Measurements from ENCODE around the gene TRPC6.

DNA sequence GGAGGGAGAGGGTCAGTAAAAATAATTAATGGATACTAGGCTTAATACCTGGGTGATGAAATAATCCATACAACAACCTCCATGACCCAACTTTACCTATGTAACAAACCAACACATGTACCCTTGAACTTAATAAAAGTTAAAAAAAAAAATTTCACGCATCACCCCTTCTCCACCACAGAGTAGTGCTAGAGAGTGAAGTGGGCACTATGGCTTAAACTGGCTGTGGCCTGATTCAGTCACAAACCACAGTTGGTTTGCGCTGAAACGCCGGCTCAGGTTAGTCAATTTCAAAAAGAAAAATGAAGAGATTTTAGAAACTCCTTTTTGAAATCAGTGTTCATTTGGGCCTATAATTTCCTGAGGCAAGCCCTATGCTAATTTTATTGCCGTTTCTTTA, 144.3 kb downstream of the TRPC6 start:
- TF ChIP-seq, protein P1, sequence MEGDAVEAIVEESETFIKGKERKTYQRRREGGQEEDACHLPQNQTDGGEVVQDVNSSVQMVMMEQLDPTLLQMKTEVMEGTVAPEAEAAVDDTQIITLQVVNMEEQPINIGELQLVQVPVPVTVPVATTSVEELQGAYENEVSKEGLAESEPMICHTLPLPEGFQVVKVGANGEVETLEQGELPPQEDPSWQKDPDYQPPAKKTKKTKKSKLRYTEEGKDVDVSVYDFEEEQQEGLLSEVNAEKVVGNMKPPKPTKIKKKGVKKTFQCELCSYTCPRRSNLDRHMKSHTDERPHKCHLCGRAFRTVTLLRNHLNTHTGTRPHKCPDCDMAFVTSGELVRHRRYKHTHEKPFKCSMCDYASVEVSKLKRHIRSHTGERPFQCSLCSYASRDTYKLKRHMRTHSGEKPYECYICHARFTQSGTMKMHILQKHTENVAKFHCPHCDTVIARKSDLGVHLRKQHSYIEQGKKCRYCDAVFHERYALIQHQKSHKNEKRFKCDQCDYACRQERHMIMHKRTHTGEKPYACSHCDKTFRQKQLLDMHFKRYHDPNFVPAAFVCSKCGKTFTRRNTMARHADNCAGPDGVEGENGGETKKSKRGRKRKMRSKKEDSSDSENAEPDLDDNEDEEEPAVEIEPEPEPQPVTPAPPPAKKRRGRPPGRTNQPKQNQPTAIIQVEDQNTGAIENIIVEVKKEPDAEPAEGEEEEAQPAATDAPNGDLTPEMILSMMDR (IDR thresholded peaks at IDR 0.05), result no peak
- TF ChIP-seq EP300 (IDR thresholded peaks at IDR 0.05), result no peak
- TF ChIP-seq POLR2AphosphoS5 (IDR thresholded peaks at IDR 0.05), result no peak
- no peak for TF ChIP-seq POLR2A (IDR thresholded peaks at IDR 0.05)

Measured in suprapubic skin (tissue), 4 donors.